Sciatic nerve (tissue), 2 donors: ENCODE data around the gene TSGA10. TPM values are rescaled to one million over a fixed set of nuclear protein-coding genes. Genes with fewer than 3 reads are reported as not detected.
"Not testable (repeated sequence)": the region's sequence is repeated elsewhere in the genome, so short reads cannot be mapped to it uniquely, and the experiment has no call there.

Source experiments
- ATAC-seq: fragments of 200-7000 bp; cut with Tn5 transposase; one replicate; pipeline ENCODE4 v1.9.1; 2020; ENCODE audit warnings: mild to moderate bottlenecking, moderate library complexity
- DNase-seq: peaks from one replicate; pipeline ENCODE4 v3.0.0-alpha.2; 2020; ENCODE audit warnings: low spot score
- intact Hi-C: fragments of 100-400 bp; cut with DNase I; formaldehyde crosslinking; loops from one replicate; pipeline ENCODE4 v1.14.2; 2022
- total RNA-seq: library from RNA; stranded (reverse); fragmentation: NEBNext Ultra II Directional; extraction: Animal tissue kit (Norgen Biotek cat#: 25700); gene quantifications from one replicate; pipeline ENCODE4 v1.2.1, GENCODE V29; 2021
- donor health status: DM: no; HTN: no; CAD: no.
- donor health status: DM: no; HTN: no; CAD: no.

The TSGA10 gene
- total RNA-seq, result 11.0 TPM

- DNase-seq (peak; percentile 96), ATAC-seq (peak; percentile 100)
- intact Hi-C loops, result no loop called here
Measured at GRCh38 chr2:99154643-99155536, at the start of gene TSGA10, which contains the start of gene LIPT1. TSGA10 (minus strand) TSS chr2:99154942; CDS start chr2:99109439, 45,503 bp downstream. LIPT1 (plus strand) TSS chr2:99154967; CDS start chr2:99161958, 6,991 bp downstream.

- intact Hi-C loops, result no loop called here
- ATAC-seq (no peak), DNase-seq (no peak)
Measured at GRCh38 chr2:99201959-99202678, 47.4 kb upstream of the TSGA10 start.

- intact Hi-C loops, result no loop called here
- ATAC-seq (no peak), DNase-seq (no peak)
Measured at GRCh38 chr2:99200076-99200800, 45.5 kb upstream of the TSGA10 start.

GRCh38 chr2:99198103-99198841, 43.5 kb upstream of the TSGA10 start:
- DNase-seq (no peak), ATAC-seq (no peak)
- intact Hi-C loops, result no loop called here

- intact Hi-C loops, ATAC-seq, DNase-seq: not testable (repeated sequence)
Measured at GRCh38 chr2:99192364-99192763, 37.6 kb upstream of the TSGA10 start.

- intact Hi-C loops, result no loop called here
- ATAC-seq, result no peak
- no peak for DNase-seq
Measured at GRCh38 chr2:99190548-99190947, 35.8 kb upstream of the TSGA10 start.

- intact Hi-C loops, result no loop called here
- DNase-seq (no peak), ATAC-seq (no peak)
Measured at GRCh38 chr2:99188357-99188756, 33.6 kb upstream of the TSGA10 start.

GRCh38 chr2:99187011-99187410, 32.3 kb upstream of the TSGA10 start:
- intact Hi-C loops, result no loop called here
- DNase-seq (no peak), ATAC-seq (no peak)

GRCh38 chr2:99184811-99185210, 30.1 kb upstream of the TSGA10 start:
- ATAC-seq (no peak), DNase-seq (no peak)
- intact Hi-C loops, result no loop called here

GRCh38 chr2:99183025-99183424, 28.3 kb upstream of the TSGA10 start:
- ATAC-seq (no peak), DNase-seq (no peak)
- intact Hi-C loops, result no loop called here

- intact Hi-C loops, result no loop called here
- DNase-seq (no peak), ATAC-seq (no peak)
Measured at GRCh38 chr2:99181624-99182000, 26.9 kb upstream of the TSGA10 start.

GRCh38 chr2:99180755-99181623, 26.2 kb upstream of the TSGA10 start, which contains the start of the genes MITD1 and MRPL30:
MITD1 (minus strand) TSS chr2:99181058; CDS start chr2:99180981, 77 bp downstream.
MRPL30 (plus strand) TSS chr2:99181184; CDS start chr2:99186204, 5,020 bp downstream.
- intact Hi-C loops, result no loop called here
- DNase-seq, result peak; percentile 94
- peak; percentile 100 for ATAC-seq

GRCh38 chr2:99171377-99172140, 16.8 kb upstream of the TSGA10 start:
- no peak for ATAC-seq
- intact Hi-C loops, result no loop called here
- DNase-seq, result no peak

- intact Hi-C loops, result loop anchor here (10.0 kb wide), 1 partner anchor 325 kb away; the partner anchor contains the start of gene REV1
- no peak for ATAC-seq
- no peak for DNase-seq
Measured at GRCh38 chr2:99169534-99169933, 14.8 kb upstream of the TSGA10 start.

GRCh38 chr2:99166218-99166617, 11.5 kb upstream of the TSGA10 start:
- intact Hi-C loops, result loop anchor here (10.0 kb wide), 1 partner anchor 329 kb away; the partner anchor contains the start of gene REV1
- no peak for DNase-seq
- ATAC-seq, result no peak

- intact Hi-C loops, result no loop called here
- ATAC-seq, result no peak
- DNase-seq, result no peak
Measured at GRCh38 chr2:99159594-99159993, 4.9 kb upstream of the TSGA10 start.

- DNase-seq, result no peak
- intact Hi-C loops, result no loop called here
- no peak for ATAC-seq
Measured at GRCh38 chr2:99158599-99158998, 3.9 kb upstream of the TSGA10 start.
